ENCODE results near the gene SMARCA4.

SMARCA4 gene

GRCh38 chr19:10960314-10961072 lies at the start of gene SMARCA4:
SMARCA4 (plus strand) TSS chr19:10961030; CDS start chr19:10984152, 23,122 bp downstream.
- peak; percentile 98 for DNase-seq (ENCODE audit: low spot score)

- DNase-seq (ENCODE audit: low spot score) = no peak
Measured at GRCh38 chr19:10911579-10912363, 49.1 kb upstream of the SMARCA4 start.

GRCh38 chr19:10912619-10913018 lies 48.2 kb upstream of the SMARCA4 start:
- DNase-seq (ENCODE audit: low spot score) = no peak

- no peak for DNase-seq (ENCODE audit: low spot score)
Measured at GRCh38 chr19:10913716-10914340, 47.0 kb upstream of the SMARCA4 start.

- no peak for DNase-seq (ENCODE audit: low spot score)
Measured at GRCh38 chr19:10915130-10916091, 45.4 kb upstream of the SMARCA4 start.

- no peak for DNase-seq (ENCODE audit: low spot score)
Measured at GRCh38 chr19:10916602-10917001, 44.2 kb upstream of the SMARCA4 start.

GRCh38 chr19:10918359-10918758 lies 42.5 kb upstream of the SMARCA4 start:
- no peak for DNase-seq (ENCODE audit: low spot score)

- no peak for DNase-seq (ENCODE audit: low spot score)
Measured at GRCh38 chr19:10919352-10920287, 41.2 kb upstream of the SMARCA4 start.

GRCh38 chr19:10920288-10920655 lies 40.6 kb upstream of the SMARCA4 start:
- no peak for DNase-seq (ENCODE audit: low spot score)

- DNase-seq (ENCODE audit: low spot score) = no peak
Measured at GRCh38 chr19:10920781-10921180, 40.0 kb upstream of the SMARCA4 start.

GRCh38 chr19:10921199-10921909 lies 39.5 kb upstream of the SMARCA4 start:
- no peak for DNase-seq (ENCODE audit: low spot score)

GRCh38 chr19:10921910-10922637 lies 38.8 kb upstream of the SMARCA4 start:
- DNase-seq (ENCODE audit: low spot score) = no peak

- DNase-seq (ENCODE audit: low spot score) = no peak
Measured at GRCh38 chr19:10922638-10923014, 38.2 kb upstream of the SMARCA4 start.

GRCh38 chr19:10923260-10924112 lies 37.3 kb upstream of the SMARCA4 start:
- DNase-seq (ENCODE audit: low spot score) = no peak

GRCh38 chr19:10924597-10924996 lies 36.2 kb upstream of the SMARCA4 start:
- no peak for DNase-seq (ENCODE audit: low spot score)

- DNase-seq (ENCODE audit: low spot score) = no peak
Measured at GRCh38 chr19:10927730-10928562, 32.9 kb upstream of the SMARCA4 start.
